IMR-90 (cell line): Measurements from ENCODE around the gene KITLG.

Experiments used
- CTCF ChIP-seq: conservative IDR thresholded peaks from 2 replicates; pipeline ENCODE4 v1.5.1; 2012; ENCODE audit warnings: mild to moderate bottlenecking, low read depth, low read length, improper control_type of control experiment
- ELK1 ChIP-seq: fragments of 150-350 bp; IDR thresholded peaks from 2 replicates; pipeline ENCODE4 v1.6.1; 2016; ENCODE audit warnings: low read depth, mild to moderate bottlenecking, low read length, moderate library complexity, borderline replicate concordance
- MAFK ChIP-seq: IDR thresholded peaks from 2 replicates; pipeline ENCODE4 v1.6.1; 2012; ENCODE audit warnings: low read depth, low read length, improper control_type of control experiment
- POLR2A ChIP-seq: IDR thresholded peaks from 2 replicates; pipeline ENCODE4 v1.6.1; 2012; ENCODE audit warnings: mild to moderate bottlenecking, low read depth, low read length
- RFX5 ChIP-seq: IDR thresholded peaks from 2 replicates; pipeline ENCODE4 v1.8.0; 2012; ENCODE audit warnings: low read depth, mild to moderate bottlenecking, low read length, moderate library complexity

GRCh38 chr12:88490425-88490824 lies 89.8 kb downstream of the KITLG start:
- TF ChIP-seq CTCF (no peak), MAFK (0 out of 2 replicates have a peak, but pooled peaks have one; percentile 21), POLR2A (no peak), RFX5 (no peak), ELK1 (no peak)
